ENCODE measurements around the gene PLEKHH2.
"Not testable (repeated sequence)": the region's sequence is repeated elsewhere in the genome, so short reads cannot be mapped to it uniquely, and the experiment has no call there.

PLEKHH2 gene

DNA sequence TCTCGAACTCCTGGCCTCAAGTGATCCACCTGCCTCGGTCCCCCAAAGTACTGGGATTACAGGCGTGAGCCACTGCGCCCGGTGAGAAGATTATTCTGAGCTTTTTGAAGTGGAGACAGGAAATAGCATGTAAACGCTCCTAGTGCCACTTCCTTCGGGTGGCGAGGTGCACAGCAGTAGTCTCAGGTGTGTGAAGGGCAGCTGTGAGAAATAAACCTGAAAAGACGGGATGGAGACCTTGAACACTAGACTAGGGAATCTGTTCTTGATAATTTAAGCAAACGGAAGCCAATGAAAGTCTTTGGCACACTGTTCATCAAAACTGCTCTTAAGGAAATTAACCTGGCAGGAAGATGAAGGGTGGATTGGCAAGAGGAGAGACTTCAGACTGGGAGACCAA is 439 bp upstream of the PLEKHH2 start:
- no peak for DNase-seq (ENCODE audit: low read depth, low spot score)

- DNase-seq (ENCODE audit: low read depth, low spot score): no peak
Measured at GRCh38 chr2:43642363-43642762, 5.3 kb downstream of the PLEKHH2 start.

- DNase-seq (ENCODE audit: low read depth, low spot score): no peak
Measured at GRCh38 chr2:43643680-43644079, 6.6 kb downstream of the PLEKHH2 start.

GRCh38 chr2:43648994-43649701 is 12.1 kb downstream of the PLEKHH2 start:
- no peak for DNase-seq (ENCODE audit: low read depth, low spot score)

DNA sequence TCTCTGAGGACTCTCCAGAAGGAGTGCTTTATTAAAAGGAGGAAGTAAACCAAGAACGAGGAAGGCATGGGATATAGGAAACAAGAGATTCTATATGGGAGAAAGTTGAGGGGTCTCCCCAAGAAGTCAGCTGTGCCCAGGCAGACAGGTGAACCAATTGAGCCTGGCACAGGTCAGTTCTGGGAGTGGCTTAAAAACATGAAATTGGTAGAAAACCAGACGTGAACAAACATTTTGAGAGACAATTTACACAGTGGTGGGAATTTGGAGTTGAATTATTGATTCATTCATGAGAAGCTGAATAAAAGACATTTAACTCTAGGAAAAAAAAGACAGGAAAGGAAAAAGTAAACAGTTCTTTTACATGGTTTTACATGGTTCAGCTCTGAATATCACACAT is 16.4 kb downstream of the PLEKHH2 start:
- no peak for DNase-seq (ENCODE audit: low read depth, low spot score)

GRCh38 chr2:43657241-43657640 is 20.2 kb downstream of the PLEKHH2 start:
- DNase-seq (ENCODE audit: low read depth, low spot score): no peak

DNA sequence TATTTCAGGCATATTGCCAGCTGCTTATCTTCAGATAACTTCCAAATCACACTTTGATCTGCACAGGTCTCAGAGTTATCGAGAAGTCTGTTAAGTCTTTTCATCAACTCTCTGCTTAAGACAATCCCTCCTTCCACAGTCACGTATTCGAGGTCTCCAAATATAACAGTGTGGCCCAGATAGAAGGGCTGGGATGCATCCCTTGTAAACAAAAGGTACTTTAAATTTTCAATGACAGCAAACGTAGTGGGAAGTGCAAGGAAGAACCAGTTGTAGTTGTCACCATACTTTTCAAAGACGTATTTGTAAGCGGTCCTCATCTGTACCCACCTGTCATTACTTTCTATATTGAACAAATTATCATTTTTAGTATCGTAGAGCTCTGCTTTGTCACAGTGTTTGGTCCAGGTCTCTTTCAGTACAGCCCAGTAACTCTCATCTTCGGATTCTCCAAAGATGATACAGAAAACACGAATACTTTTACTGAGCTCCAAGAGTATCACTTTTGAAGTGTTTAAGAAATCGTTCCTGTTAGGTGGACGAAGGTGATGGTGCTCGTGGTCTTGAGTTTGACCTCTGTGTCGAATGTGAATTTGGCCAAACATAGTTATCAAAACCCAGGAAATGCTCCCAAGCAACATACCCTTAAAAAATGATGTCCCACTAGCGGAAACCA is 38.7 kb downstream of the PLEKHH2 start:
- no peak for DNase-seq (ENCODE audit: low read depth, low spot score)

GRCh38 chr2:43676322-43677050 is 39.4 kb downstream of the PLEKHH2 start, which contains the start of gene C1GALT1C1L:
Gene C1GALT1C1L, minus strand, starts transcription at chr2:43676429. Its CDS starts 107 bp downstream, at chr2:43676322.
- DNase-seq (ENCODE audit: low read depth, low spot score): no peak

GRCh38 chr2:43677783-43678182 is 40.7 kb downstream of the PLEKHH2 start:
- DNase-seq (ENCODE audit: low read depth, low spot score): not testable (repeated sequence)

GRCh38 chr2:43685357-43685756 is 48.3 kb downstream of the PLEKHH2 start:
- DNase-seq (ENCODE audit: low read depth, low spot score): no peak

DNA sequence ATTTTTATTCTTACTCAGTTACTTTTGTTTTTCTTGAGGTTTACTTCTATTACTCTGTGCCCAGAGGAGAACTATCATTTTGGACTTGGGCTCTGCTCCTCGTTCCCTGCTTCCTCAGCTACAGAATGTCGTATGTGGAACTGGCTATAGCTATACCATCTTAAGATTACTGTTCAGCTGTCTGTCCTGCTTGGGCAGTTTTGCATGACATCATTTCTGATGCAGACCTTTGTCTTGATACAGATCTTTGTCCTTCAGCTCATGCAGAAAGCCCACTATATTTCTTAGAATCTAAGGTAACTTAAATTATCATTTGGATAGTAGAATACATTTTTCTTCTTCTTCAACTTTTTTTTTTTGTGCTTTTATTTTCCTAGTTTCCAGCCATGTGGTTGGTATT is 52.9 kb downstream of the PLEKHH2 start:
- no peak for DNase-seq (ENCODE audit: low read depth, low spot score)

DNA sequence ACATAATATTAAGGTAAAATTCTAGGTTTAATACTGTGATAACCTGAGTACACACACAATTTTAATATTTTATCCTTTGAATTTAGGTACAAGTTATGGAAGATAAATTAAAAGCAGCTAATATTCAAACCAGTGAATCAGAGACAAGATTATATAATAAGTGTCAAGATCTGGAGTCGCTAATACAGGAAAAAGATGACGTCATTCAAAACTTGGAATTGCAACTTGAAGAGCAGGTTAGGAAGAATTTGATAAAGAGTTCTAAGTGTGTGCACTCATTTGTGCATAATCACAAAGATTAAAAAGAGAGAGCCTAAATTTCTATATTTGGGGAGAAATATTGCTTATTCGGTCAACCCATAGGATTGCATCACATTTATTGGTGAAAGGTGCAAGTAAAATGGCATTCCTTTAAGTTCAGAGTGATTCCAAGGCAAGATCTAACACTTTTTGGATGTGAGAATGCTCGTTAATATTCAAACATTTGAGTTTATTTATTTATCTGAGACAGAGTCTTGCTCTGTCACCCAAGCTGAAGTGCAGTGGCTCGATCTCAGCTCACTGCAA is 55.5 kb downstream of the PLEKHH2 start:
- DNase-seq (ENCODE audit: low read depth, low spot score): no peak

DNA sequence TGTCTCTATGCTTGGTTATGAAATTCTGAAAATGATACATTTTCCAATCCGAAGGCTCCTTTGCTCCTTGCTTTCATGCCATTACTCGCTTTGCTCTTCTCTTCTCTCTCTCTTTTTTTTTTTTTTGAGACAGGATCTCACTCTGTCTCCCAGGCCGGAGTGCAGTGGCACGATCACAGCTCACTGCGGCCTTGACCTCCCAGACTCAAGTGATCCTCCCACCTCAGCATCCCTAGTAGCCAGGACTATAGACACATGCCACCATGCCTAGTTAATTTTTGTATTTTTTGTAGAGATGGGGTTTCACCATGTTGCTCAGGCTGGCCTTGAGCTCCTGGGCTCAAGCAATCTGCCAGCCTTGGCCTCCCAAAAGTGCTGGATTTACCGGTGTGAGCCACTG is 61.1 kb downstream of the PLEKHH2 start:
- DNase-seq (ENCODE audit: low read depth, low spot score): not testable (repeated sequence)

GRCh38 chr2:43699761-43700160 is 62.7 kb downstream of the PLEKHH2 start:
- DNase-seq (ENCODE audit: low read depth, low spot score): no peak

DNA sequence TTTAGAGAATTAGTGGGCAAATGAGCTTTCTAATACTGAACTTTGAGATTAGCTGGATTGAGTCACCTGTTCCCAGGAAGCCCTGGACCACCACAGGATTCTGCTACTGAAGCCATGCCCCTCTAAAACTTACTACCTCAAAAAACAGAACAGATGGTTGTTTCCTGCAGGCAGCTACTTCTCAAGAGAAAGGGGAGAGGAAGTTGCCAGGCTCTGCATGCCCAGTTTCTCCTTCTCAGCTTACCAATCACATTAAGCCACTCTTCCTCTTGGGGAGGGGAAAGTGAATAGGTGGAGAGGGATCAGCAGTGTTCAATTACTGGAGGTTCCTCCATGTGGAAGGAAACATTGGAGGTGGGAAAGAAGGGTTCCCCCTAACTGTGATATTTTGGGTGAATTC is 64.1 kb downstream of the PLEKHH2 start:
- DNase-seq (ENCODE audit: low read depth, low spot score): no peak

DNA sequence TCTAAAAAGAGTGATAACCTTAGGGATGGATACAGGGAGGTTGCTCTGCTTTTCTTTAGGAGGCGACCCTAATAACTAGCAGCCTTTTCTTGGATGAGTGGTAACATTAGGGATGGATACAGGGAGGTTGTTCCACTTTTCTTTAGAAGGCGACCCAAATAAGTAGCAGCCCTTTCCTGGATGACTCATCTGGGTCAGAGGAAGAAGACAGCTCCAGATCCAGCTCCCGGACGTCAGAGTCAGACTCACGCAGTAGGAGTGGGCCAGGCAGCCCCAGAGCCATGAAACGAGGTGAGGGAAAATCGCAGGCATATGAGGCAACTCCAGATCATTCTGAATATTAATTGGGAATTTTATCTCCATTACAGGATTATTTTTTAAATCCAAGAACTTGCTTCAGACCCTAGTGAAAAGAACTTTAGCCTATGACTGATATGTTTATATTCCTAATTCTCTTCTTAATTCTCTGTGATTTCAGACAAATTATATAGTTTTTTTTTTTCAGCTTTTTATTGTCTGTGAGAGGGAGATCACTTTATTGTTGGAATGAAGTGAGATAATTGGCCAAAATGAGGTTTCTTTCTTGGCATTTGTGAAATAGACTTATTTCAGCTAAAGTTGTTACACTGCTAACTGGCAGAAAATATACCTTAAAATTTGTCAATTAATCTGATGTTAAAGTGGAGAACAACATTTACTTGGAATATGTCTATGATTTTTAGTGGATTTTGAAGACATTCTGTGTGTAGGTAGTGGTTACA is 70.4 kb downstream of the PLEKHH2 start:
- no peak for DNase-seq (ENCODE audit: low read depth, low spot score)

- no peak for DNase-seq (ENCODE audit: low read depth, low spot score)
Measured at GRCh38 chr2:43708178-43708577, 71.1 kb downstream of the PLEKHH2 start.

DNA sequence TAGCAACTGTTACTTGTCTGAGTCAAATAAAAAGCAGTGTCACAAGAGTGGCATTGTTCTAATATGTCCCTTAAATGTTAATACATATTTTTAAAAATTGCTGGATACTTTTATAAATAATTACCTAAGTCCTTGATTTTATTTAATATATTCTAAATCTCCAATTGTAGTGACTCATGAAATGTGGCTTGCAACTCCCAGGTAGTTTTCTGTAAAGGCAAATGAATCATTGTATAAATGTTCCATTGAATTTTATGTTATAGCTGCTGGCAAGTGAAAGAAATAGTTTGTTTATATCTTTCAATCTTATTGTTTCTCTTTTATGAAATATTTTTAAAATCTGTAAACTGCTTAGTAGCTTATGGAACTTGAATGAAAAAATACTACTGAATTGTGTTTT is 71.8 kb downstream of the PLEKHH2 start:
- no peak for DNase-seq (ENCODE audit: low read depth, low spot score)

GRCh38 chr2:43710866-43711265 is 73.8 kb downstream of the PLEKHH2 start:
- no peak for DNase-seq (ENCODE audit: low read depth, low spot score)

DNA sequence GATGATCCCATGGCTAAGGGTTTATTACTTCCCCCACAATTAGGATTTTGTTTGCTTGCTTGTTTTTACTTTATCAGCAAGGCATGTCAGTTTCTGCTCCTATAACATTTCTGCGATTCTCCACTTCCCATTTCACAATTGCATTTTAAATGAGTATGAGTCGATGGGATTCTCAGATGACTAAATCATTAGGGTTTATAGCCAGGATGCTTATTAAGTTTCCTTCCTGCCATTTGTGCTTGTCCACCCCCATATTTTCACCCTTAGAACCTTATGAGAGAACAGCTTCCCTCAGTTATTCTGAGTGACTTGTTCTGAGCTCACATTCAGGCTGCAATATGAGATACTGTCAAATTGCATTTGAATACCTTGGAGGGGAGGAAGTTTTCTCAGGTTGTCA is 77.1 kb downstream of the PLEKHH2 start:
- no peak for DNase-seq (ENCODE audit: low read depth, low spot score)

DNA sequence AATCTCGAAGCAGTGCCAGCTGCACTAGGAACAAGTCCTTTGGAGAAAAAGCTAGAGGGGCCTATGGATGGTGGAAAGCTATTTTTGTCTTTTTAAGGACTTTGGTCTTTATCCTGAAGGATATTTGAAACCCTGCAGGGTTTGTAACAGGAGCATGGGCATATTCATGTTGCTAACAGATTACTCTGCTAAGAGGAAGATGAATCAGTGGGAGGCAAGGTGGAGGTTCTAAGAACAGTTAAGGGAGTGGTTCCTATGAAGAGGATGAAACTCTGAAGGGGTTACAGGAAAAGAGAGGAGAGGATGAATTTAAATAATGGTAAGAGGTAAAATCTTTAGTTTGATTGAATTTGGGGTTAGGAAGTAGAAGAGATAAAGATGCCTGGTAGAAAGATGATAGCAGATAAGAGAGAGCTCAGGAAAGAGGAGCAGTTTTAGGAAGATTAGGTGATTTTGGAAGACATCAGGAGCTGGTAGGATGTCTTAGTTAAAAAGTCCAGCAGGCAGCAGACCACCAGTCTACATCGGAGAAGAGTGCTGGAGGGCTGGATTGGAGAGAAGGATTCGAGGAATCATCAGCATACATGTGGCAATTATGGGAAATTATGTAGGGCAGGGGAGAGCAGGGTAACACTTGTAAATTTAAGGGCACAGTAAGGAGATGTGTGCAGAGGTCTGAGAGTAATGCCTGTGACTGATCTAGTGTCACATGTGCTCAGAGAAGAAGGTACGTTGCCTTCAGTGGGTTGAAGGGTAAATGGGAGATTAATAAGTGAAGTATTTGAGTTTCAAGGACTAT is 78.4 kb downstream of the PLEKHH2 start:
- no peak for DNase-seq (ENCODE audit: low read depth, low spot score)
